HPDE6-E6E7 (cell line): ENCODE measurements around the gene GABBR2.

ENCODE experiments used
- DNase-seq: peaks from one replicate; pipeline ENCODE4 v3.0.0; 2011; ENCODE audit warnings: missing footprints; ENCODE audit errors: extremely low spot score

Gene GABBR2

GRCh38 chr9:98321269-98321668 lies 387.5 kb downstream of the GABBR2 start:
- DNase-seq, result no peak

- DNase-seq, result no peak
These were observed 389.8 kb downstream of the GABBR2 start for GRCh38 chr9:98318834-98319478.

- no peak for DNase-seq
These were observed 390.5 kb downstream of the GABBR2 start for GRCh38 chr9:98318041-98318790.

- DNase-seq, result no peak
These were observed 391.4 kb downstream of the GABBR2 start for GRCh38 chr9:98317134-98317857.

- no peak for DNase-seq
These were observed 392.1 kb downstream of the GABBR2 start for GRCh38 chr9:98316445-98317133.

- DNase-seq, result peak; percentile 94
These were observed 393.1 kb downstream of the GABBR2 start for GRCh38 chr9:98315551-98316060.

- no peak for DNase-seq
These were observed 393.7 kb downstream of the GABBR2 start for GRCh38 chr9:98315067-98315453.

GRCh38 chr9:98314381-98315066 lies 394.2 kb downstream of the GABBR2 start:
- peak; percentile 51 for DNase-seq

GRCh38 chr9:98312365-98312764 lies 396.4 kb downstream of the GABBR2 start:
- no peak for DNase-seq

GRCh38 chr9:98311541-98311940 lies 397.2 kb downstream of the GABBR2 start:
- DNase-seq, result no peak

- DNase-seq, result no peak
These were observed 397.9 kb downstream of the GABBR2 start for GRCh38 chr9:98310752-98311392.

GRCh38 chr9:98306384-98307145 lies 402.2 kb downstream of the GABBR2 start:
- DNase-seq, result no peak

- DNase-seq, result no peak
These were observed 404.4 kb downstream of the GABBR2 start for GRCh38 chr9:98304381-98304780.

- DNase-seq, result no peak
These were observed 405.1 kb downstream of the GABBR2 start for GRCh38 chr9:98303633-98304125.

GRCh38 chr9:98302938-98303632 lies 405.6 kb downstream of the GABBR2 start:
- DNase-seq, result no peak

- DNase-seq, result no peak
These were observed 406.6 kb downstream of the GABBR2 start for GRCh38 chr9:98302150-98302549.

- DNase-seq, result no peak
These were observed 408.1 kb downstream of the GABBR2 start for GRCh38 chr9:98300611-98301010.

- DNase-seq, result no peak
These were observed 410.3 kb downstream of the GABBR2 start for GRCh38 chr9:98298476-98298875.

GRCh38 chr9:98295824-98296223 lies 412.9 kb downstream of the GABBR2 start:
- no peak for DNase-seq
